ENCODE results near the gene SMAD1.

SMAD1 gene

DNA sequence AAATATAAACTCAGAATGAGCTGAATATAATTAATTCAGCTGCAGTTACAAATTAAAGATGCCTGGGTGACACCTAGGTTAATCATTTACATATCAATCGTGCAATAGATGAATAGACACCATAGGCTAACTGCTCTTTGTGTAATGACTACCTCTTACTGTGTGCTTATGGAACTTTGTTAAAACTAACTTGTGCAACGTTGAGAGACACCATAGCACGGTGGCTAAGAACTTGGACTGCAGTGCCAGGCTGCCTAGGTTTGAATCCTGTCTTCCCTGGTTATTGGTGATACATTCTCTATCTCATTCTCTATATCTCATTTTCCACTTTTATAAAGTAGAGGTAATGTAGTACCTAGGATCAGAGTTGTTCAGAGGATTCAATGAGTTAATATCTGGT is 46.9 kb downstream of the SMAD1 start:
- Histone ChIP-seq H3K79me1 (ENCODE audit: low read length) (no peaks in the 10 kb centered on the region), H3K27me3 (ENCODE audit: insufficient read depth, low read length) (no peaks in the 10 kb centered on the region), H2AFZ (ENCODE audit: insufficient read depth, low read length, poor library complexity) (no peak overlapping the region), H3K4me3 (ENCODE audit: low read depth, low read length) (no peak overlapping the region), H3K9ac (ENCODE audit: low read length) (no peak overlapping the region), H4K8ac (ENCODE audit: low read depth, low read length) (no peak overlapping the region), H2AK5ac (ENCODE audit: low read length) (no peak overlapping the region), H2BK12ac (ENCODE audit: low read length) (no peak overlapping the region), H3K18ac (ENCODE audit: low read length) (no peak overlapping the region), H3K27ac (ENCODE audit: low read depth, low read length) (no peak overlapping the region), H4K12ac (ENCODE audit: low read depth, low read length) (no peak overlapping the region), H4K91ac (ENCODE audit: low read depth, low read length) (no peak overlapping the region), H3K23ac (ENCODE audit: low read length) (no peak overlapping the region), H3K9me3 (ENCODE audit: insufficient read depth, low read depth, low read length) (no peaks in the 10 kb centered on the region), H3K4ac (ENCODE audit: low read depth, low read length) (no peak overlapping the region), H3K4me2 (ENCODE audit: low read length) (no peak overlapping the region), H2BK120ac (ENCODE audit: insufficient read depth, low read length, poor library complexity) (no peak overlapping the region), H3K79me2 (ENCODE audit: control insufficient read depth, insufficient read depth, low read length, poor library complexity) (no peaks in the 10 kb centered on the region), H2BK5ac (ENCODE audit: low read depth, low read length, poor library complexity) (no peak overlapping the region), H3K36me3 (ENCODE audit: control insufficient read depth in 1 of 2, insufficient read depth in 2 of 2, low read length in 2 of 2) (no peaks in the 10 kb centered on the region), H3K14ac (ENCODE audit: low read length) (no peak overlapping the region), H3K4me1 (ENCODE audit: control insufficient read depth in 1 of 2, insufficient read depth in 2 of 2, low read length in 2 of 2) (peaks cover 0 to 3% of the 10 kb centered on the region in 2 experiments)
- WGBS (ENCODE audit: extremely low coverage, insufficient coverage, insufficient read length): no CpG with 5 or more reads among the region's 3 CpGs
- no peak for DNase-seq

- Histone ChIP-seq H2AK5ac (ENCODE audit: low read length) (no peak overlapping the region), H4K8ac (ENCODE audit: low read depth, low read length) (no peak overlapping the region), H2AFZ (ENCODE audit: insufficient read depth, low read length, poor library complexity) (no peak overlapping the region), H3K4ac (ENCODE audit: low read depth, low read length) (no peak overlapping the region), H2BK5ac (ENCODE audit: low read depth, low read length, poor library complexity) (no peak overlapping the region), H3K27me3 (ENCODE audit: insufficient read depth, low read length) (no peaks in the 10 kb centered on the region), H4K91ac (ENCODE audit: low read depth, low read length) (no peak overlapping the region), H3K23ac (ENCODE audit: low read length) (no peak overlapping the region), H4K12ac (ENCODE audit: low read depth, low read length) (no peak overlapping the region), H3K18ac (ENCODE audit: low read length) (no peak overlapping the region), H3K4me1 (ENCODE audit: control insufficient read depth in 1 of 2, insufficient read depth in 2 of 2, low read length in 2 of 2) (peaks cover 0 to 3% of the 10 kb centered on the region in 2 experiments), H3K79me1 (ENCODE audit: low read length) (no peaks in the 10 kb centered on the region), H3K9me3 (ENCODE audit: insufficient read depth, low read depth, low read length) (no peaks in the 10 kb centered on the region), H2BK120ac (ENCODE audit: insufficient read depth, low read length, poor library complexity) (no peak overlapping the region), H3K27ac (ENCODE audit: low read depth, low read length) (no peak overlapping the region), H3K9ac (ENCODE audit: low read length) (no peak overlapping the region), H3K14ac (ENCODE audit: low read length) (no peak overlapping the region), H3K4me3 (ENCODE audit: low read depth, low read length) (no peak overlapping the region), H3K36me3 (ENCODE audit: control insufficient read depth in 1 of 2, insufficient read depth in 2 of 2, low read length in 2 of 2) (no peaks in the 10 kb centered on the region), H3K4me2 (ENCODE audit: low read length) (no peak overlapping the region), H3K79me2 (ENCODE audit: control insufficient read depth, insufficient read depth, low read length, poor library complexity) (no peaks in the 10 kb centered on the region), H2BK12ac (ENCODE audit: low read length) (no peak overlapping the region)
- no CpG with 5 or more reads among the region's 2 CpGs for WGBS (ENCODE audit: extremely low coverage, insufficient coverage, insufficient read length)
- no peak for DNase-seq
Measured at GRCh38 chr4:145530189-145530588, 48.5 kb downstream of the SMAD1 start.

GRCh38 chr4:145530662-145531061 is 49.0 kb downstream of the SMAD1 start:
- H2BK5ac ChIP-seq (ENCODE audit: low read depth, low read length, poor library complexity): no peak overlapping the region

DNA sequence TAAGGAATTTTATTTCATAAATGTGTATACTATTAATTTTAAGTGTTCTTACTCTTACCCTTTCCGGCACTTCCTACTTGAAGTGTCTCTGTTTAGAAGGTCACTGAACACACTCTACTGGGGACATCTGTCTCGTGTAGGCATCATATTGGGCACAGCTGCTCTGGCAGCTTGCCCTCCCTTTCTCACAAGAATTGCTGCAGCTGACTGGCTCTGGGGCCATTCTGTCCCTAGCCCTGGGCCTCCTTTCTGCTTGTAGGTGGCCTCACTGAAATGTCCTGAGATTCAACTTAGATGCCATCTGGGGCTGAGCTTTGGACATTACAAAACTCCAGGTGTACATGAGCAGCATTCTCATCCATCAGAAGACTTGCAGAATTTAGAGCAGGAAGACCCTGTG is 49.6 kb downstream of the SMAD1 start:
- H3K9me3 ChIP-seq (ENCODE audit: insufficient read depth, low read depth, low read length): no peaks in the 10 kb centered on the region
- no CpG with 5 or more reads among the region's 2 CpGs for WGBS (ENCODE audit: extremely low coverage, insufficient coverage, insufficient read length)
- H3K4me2 ChIP-seq (ENCODE audit: low read length): no peak overlapping the region
- H2BK12ac ChIP-seq (ENCODE audit: low read length): no peak overlapping the region
- H3K14ac ChIP-seq (ENCODE audit: low read length): no peak overlapping the region
- H3K27me3 ChIP-seq (ENCODE audit: insufficient read depth, low read length): no peaks in the 10 kb centered on the region
- no peak overlapping the region for H2BK120ac ChIP-seq (ENCODE audit: insufficient read depth, low read length, poor library complexity)
- H2AFZ ChIP-seq (ENCODE audit: insufficient read depth, low read length, poor library complexity): no peak overlapping the region
- H3K36me3 ChIP-seq (ENCODE audit: control insufficient read depth in 1 of 2, insufficient read depth in 2 of 2, low read length in 2 of 2): no peaks in the 10 kb centered on the region
- no peak for DNase-seq
- H4K12ac ChIP-seq (ENCODE audit: low read depth, low read length): no peak overlapping the region
- no peak overlapping the region for H4K91ac ChIP-seq (ENCODE audit: low read depth, low read length)
- no peak overlapping the region for H3K27ac ChIP-seq (ENCODE audit: low read depth, low read length)
- no peaks in the 10 kb centered on the region for H3K79me2 ChIP-seq (ENCODE audit: control insufficient read depth, insufficient read depth, low read length, poor library complexity)
- H2BK5ac ChIP-seq (ENCODE audit: low read depth, low read length, poor library complexity): no peak overlapping the region
- no peak overlapping the region for H3K18ac ChIP-seq (ENCODE audit: low read length)
- H3K4me3 ChIP-seq (ENCODE audit: low read depth, low read length): no peak overlapping the region
- H4K8ac ChIP-seq (ENCODE audit: low read depth, low read length): no peak overlapping the region
- no peak overlapping the region for H3K9ac ChIP-seq (ENCODE audit: low read length)
- H3K4ac ChIP-seq (ENCODE audit: low read depth, low read length): no peak overlapping the region
- no peak overlapping the region for H2AK5ac ChIP-seq (ENCODE audit: low read length)
- no peaks in the 10 kb centered on the region for H3K79me1 ChIP-seq (ENCODE audit: low read length)
- H3K4me1 ChIP-seq (ENCODE audit: control insufficient read depth in 1 of 2, insufficient read depth in 2 of 2, low read length in 2 of 2): no peaks in the 10 kb centered on the region
- no peak overlapping the region for H3K23ac ChIP-seq (ENCODE audit: low read length)

More at GRCh38 chr4:145530662-145531061, 49.0 kb downstream of the SMAD1 start:
- no peaks in the 10 kb centered on the region for H3K27me3 ChIP-seq (ENCODE audit: insufficient read depth, low read length)
- no peak overlapping the region for H3K18ac ChIP-seq (ENCODE audit: low read length)
- H2AK5ac ChIP-seq (ENCODE audit: low read length): no peak overlapping the region
- H3K23ac ChIP-seq (ENCODE audit: low read length): no peak overlapping the region
- no peak overlapping the region for H3K4me3 ChIP-seq (ENCODE audit: low read depth, low read length)
- no peak overlapping the region for H2BK120ac ChIP-seq (ENCODE audit: insufficient read depth, low read length, poor library complexity)
- H3K4me2 ChIP-seq (ENCODE audit: low read length): no peak overlapping the region
- no peaks in the 10 kb centered on the region for H3K79me1 ChIP-seq (ENCODE audit: low read length)
- H3K4me1 ChIP-seq (ENCODE audit: control insufficient read depth in 1 of 2, insufficient read depth in 2 of 2, low read length in 2 of 2): no peaks in the 10 kb centered on the region
- no peak overlapping the region for H3K14ac ChIP-seq (ENCODE audit: low read length)
- H3K27ac ChIP-seq (ENCODE audit: low read depth, low read length): no peak overlapping the region
- H3K4ac ChIP-seq (ENCODE audit: low read depth, low read length): no peak overlapping the region
- H3K79me2 ChIP-seq (ENCODE audit: control insufficient read depth, insufficient read depth, low read length, poor library complexity): no peaks in the 10 kb centered on the region
- H4K8ac ChIP-seq (ENCODE audit: low read depth, low read length): no peak overlapping the region
- no CpG with 5 or more reads among the region's 1 CpG for WGBS (ENCODE audit: extremely low coverage, insufficient coverage, insufficient read length)
- H2BK12ac ChIP-seq (ENCODE audit: low read length): no peak overlapping the region
- no peak overlapping the region for H3K9ac ChIP-seq (ENCODE audit: low read length)
- H2AFZ ChIP-seq (ENCODE audit: insufficient read depth, low read length, poor library complexity): no peak overlapping the region
- H3K36me3 ChIP-seq (ENCODE audit: control insufficient read depth in 1 of 2, insufficient read depth in 2 of 2, low read length in 2 of 2): no peaks in the 10 kb centered on the region
- no peak for DNase-seq
- no peak overlapping the region for H4K91ac ChIP-seq (ENCODE audit: low read depth, low read length)
- H4K12ac ChIP-seq (ENCODE audit: low read depth, low read length): no peak overlapping the region
- no peaks in the 10 kb centered on the region for H3K9me3 ChIP-seq (ENCODE audit: insufficient read depth, low read depth, low read length)

Measured in trophoblast cell (in vitro differentiated cells and primary cell).